Measurements from ENCODE around the gene SYCE3.

DNA sequence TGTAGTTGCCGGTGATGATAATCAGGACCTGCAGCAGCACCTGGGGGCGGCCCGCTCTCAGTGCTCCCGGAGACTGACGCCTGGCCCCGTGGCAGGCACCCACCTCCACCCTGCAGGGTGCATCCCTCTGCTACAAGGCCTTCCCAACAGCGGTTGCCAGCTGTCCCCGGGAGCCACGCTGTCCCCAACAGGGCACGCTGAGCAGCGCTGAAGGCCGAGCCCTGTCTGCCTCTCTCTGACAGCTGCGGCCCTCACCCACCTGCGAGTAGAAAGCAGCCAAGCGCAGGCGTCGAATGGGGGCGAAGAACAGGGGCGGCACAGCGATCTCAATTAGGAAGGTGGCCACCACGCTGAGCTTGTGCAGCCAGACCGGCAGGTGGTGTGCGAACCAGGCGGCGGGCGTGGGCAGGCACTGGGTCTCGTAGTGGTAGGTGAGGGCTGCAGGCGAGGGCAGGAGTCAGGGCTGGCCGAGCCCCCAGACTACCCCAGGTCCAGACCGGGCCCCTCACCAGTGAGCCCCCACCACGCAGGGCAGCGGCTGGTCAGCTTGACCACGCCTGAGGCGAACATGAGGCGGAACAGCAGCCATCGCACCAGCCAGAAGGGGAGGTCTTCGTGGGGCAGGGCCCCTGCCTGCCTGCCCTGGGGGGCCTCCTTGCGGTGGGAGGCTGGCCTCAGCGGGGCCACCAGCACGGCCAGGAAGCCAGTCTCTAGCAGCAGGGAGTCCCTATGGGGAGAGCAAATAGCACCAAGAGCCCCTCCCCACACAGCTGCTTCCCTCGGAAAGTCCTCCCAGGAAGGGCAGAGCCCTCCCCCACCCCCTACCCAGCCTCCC is 56.7 kb downstream of the SYCE3 start:
- no peak for TF ChIP-seq ESRRG (CRISPR knock-in tag; IDR thresholded peaks at IDR 0.05)
- TF ChIP-seq GLIS3 (CRISPR knock-in tag; IDR thresholded peaks at IDR 0.05) = no peak
- TF ChIP-seq ZC3H10 (CRISPR knock-in tag; IDR thresholded peaks at IDR 0.05) = no peak
- TF ChIP-seq ZFP30 (CRISPR knock-in tag; IDR thresholded peaks at IDR 0.05) = no peak
- TF ChIP-seq ARNTL (CRISPR knock-in tag; IDR thresholded peaks at IDR 0.05; ENCODE audit: borderline replicate concordance, low read depth) = no peak
- TF ChIP-seq, protein P1, sequence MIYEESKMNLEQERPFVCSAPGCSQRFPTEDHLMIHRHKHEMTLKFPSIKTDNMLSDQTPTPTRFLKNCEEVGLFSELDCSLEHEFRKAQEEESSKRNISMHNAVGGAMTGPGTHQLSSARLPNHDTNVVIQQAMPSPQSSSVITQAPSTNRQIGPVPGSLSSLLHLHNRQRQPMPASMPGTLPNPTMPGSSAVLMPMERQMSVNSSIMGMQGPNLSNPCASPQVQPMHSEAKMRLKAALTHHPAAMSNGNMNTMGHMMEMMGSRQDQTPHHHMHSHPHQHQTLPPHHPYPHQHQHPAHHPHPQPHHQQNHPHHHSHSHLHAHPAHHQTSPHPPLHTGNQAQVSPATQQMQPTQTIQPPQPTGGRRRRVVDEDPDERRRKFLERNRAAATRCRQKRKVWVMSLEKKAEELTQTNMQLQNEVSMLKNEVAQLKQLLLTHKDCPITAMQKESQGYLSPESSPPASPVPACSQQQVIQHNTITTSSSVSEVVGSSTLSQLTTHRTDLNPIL (CRISPR knock-in tag; IDR thresholded peaks at IDR 0.05; ENCODE audit: low read depth) = no peak
- TF ChIP-seq ZFP3 (CRISPR knock-in tag; IDR thresholded peaks at IDR 0.05) = no peak
- no peak for TF ChIP-seq CSDC2 (CRISPR knock-in tag; IDR thresholded peaks at IDR 0.05)
- TF ChIP-seq ZNF8 (CRISPR knock-in tag; IDR thresholded peaks at IDR 0.05) = no peak
- TF ChIP-seq TCF4 (CRISPR knock-in tag; IDR thresholded peaks at IDR 0.05; ENCODE audit: borderline replicate concordance) = no peak
- no peak for TF ChIP-seq ZNF70 (CRISPR knock-in tag; IDR thresholded peaks at IDR 0.05)

All from SK-N-SH treated with all-trans-retinoic acid at 6 μM for 48 hours (cell line).